Measurements from ENCODE around the gene IPP.
"Not testable (repeated sequence)": the region's sequence is repeated elsewhere in the genome, so short reads cannot be mapped to it uniquely, and the experiment has no call there.

Gene IPP

DNA sequence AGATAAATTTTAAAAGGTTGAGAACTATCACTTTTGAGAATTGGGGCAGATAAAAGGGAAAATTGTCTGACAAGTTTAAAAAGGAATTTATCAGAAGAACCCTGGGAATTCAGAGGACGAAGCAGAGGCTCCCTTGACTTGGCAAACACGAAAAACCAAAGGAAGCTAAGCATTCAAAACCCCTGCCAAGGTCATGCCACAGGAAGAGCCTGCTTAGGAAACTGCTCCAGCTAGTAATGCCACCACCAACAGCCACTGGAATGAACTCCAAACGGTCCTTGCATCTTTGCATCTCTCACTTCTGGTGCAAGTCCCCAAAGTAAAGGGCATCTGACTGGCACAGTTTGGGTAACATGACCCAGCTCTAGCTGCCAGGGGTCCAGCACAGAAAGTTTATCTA, 71.3 kb downstream of the IPP start:
- DNase-seq = no peak

DNA sequence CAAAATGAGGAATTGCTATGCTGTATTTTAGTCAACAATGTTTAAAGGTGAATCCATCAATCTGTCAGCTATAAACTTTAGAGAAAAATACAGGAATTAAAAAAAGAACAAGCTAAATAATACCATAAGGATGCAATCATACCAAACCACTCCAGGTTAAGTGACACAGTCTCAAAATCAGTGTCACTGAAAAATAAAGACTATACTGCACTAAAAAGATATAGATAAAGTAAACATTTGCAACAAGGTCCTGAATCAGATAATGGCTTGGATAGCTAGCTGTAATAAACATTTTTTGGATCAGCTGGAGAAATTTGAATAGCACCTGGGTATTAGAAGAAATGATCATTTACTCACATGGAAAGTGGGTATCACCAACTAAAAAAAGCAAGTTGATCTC, 72.0 kb downstream of the IPP start:
- DNase-seq = no peak

DNA sequence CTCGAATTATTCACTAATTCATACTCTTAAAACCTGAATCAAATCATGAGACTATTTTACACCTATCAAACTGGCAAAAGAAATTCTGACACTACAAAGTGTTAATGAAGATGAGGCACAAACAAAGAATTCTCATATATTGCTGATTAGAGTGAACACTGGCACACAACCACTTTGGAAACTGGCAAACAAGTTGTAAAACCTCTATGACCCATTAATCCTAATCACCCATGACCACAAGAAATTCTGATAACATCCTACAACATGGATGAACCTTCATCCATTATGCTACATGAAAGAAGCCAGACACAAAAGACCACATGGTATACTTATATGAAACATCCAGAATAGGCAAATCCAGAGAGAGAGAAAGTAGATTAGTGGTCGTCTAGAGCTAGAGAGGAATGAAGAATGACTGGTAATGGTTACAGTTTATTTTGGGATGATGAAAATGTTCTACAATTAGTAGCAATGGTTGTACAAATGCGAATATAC, 72.7 kb downstream of the IPP start:
- DNase-seq = no peak

DNA sequence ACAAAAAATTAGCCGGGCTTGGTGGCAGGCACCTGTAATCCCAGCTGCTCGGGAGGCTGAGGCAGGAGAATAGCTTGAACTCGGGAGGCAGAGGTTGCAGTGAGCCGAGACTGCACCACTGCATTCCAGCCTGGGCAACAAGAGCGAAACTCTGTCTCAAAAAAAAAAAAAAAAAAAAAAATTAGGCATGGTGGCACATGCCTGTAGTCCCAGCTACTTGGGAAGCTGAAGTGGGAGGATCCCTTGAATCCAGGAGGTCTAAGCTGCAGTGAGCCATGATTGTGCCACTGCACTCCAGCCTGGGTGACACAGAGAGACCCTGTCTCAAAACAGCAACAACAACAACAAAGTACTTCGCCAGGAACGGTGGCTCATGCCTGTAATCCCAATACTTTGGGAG, 73.9 kb downstream of the IPP start:
- not testable (repeated sequence) for DNase-seq

DNA sequence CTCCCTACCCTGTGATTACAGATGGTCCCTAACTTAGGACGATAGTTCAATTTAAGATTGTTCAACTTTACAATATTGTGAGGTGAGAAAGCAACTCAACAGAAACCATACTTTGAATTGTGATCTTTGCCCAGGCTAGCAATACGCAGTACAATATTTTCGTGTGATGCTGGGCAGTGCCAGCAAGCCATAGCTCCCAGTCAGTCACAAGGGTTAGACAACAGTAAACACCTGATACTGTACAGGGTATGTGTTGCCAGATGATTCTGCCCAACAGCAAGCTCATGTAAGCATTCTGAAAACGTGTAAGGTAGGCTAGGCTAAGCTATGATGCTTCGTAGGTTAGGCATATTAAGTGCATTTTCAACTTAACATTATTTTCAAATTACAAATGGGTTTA, 76.0 kb downstream of the IPP start:
- no peak for DNase-seq

DNA sequence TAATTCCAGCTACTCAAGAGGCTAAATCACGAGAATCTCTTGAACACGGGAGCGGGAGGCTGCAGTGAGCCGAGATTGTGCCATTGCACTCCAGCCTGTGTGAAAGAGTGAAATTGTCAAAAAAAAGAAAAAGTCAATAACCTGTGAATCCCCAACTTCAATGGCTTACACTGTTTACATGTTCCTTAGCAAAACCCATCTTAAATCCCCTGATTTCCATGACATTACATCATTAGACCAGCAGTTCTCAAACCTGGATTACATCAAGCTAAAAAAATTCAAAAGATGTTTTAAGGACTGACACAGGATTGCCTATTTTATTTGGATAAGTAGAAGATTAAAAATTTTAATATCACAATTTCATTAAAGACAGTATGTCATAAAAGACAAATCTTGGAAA, 76.5 kb downstream of the IPP start:
- no peak for DNase-seq

GRCh38 chr1:45669859-45670655, 80.4 kb downstream of the IPP start:
- DNase-seq = no peak

- no peak for DNase-seq
Measured at GRCh38 chr1:45669379-45669778, 81.1 kb downstream of the IPP start.

DNA sequence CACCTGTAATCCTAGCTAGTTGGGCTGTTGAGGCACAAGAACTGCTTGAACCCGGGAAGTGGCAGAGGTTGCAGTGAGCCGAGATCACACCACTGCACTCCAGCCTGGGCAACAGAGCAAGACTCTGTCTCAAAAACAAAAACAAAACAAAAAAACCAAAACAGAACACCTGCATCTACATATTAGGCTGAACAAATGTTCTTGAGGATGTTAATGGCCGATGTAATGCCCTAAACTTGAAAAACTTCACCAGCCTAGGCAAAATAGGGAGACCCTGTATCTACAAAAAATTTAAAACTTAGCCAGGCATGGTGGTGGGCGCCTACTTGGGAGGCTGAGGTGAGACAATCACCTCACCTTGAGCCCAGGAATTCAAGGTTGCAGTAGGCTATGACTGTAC, 81.9 kb downstream of the IPP start:
- no peak for DNase-seq

DNA sequence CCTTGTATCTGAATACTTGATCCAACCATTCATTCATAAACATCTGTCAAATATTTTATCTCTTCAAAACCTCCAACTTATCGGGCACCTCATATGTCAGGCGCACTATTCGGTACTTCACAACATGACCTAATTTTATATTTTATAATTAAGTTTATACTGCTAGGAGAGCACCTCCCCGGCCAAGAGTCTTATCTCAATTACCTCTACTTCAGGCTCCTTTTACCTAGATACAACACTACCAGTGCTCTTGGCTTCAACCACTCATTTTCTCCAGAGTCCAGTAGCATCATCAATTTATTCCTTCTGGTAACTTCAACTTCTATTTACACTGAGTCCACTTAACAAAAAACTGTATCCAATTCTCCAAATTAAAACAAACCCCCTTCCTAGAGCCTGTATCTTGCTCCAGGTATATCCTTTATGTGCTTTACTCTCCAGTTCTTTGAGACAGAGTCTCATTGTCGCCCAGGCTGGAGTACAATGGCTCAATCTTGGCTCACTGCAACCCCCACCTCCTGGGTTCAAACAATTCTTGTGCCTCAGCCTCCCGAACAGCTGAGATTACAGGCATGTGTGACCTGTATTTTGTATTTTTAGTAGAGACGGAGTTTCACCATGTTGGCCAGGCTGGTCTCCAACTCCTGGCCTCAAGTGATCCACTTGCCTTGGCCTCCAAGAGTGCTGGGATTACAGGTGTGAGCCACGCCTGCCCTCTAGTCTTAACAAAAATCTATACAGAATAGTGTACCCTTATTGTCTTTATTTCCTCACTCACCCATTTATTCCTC, 82.9 kb downstream of the IPP start:
- DNase-seq = no peak

GRCh38 chr1:45666836-45667235, 83.6 kb downstream of the IPP start:
- no peak for DNase-seq

GRCh38 chr1:45660336-45660735, 90.1 kb downstream of the IPP start:
- no peak for DNase-seq

- DNase-seq = no peak
Measured at GRCh38 chr1:45659222-45659621, 91.2 kb downstream of the IPP start.

DNA sequence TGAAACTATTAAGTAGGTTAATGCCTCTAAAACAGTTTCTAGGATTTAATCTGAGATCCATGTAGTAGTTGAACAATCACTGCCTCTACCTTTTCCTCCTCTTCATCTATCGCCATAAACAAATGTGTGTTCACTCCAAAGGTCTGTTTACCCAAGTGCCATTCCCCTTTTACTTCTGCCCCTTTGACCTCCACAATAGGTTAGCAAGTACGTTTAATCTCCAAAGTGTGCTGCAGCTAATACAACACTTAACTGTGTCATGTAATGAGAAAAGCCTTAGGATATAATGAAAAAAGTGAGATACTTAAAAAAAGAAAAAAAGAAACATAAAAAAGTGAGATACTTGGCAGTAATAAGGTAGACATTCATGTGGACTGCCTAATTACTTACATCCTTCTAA, 92.3 kb downstream of the IPP start:
- DNase-seq = no peak

DNA sequence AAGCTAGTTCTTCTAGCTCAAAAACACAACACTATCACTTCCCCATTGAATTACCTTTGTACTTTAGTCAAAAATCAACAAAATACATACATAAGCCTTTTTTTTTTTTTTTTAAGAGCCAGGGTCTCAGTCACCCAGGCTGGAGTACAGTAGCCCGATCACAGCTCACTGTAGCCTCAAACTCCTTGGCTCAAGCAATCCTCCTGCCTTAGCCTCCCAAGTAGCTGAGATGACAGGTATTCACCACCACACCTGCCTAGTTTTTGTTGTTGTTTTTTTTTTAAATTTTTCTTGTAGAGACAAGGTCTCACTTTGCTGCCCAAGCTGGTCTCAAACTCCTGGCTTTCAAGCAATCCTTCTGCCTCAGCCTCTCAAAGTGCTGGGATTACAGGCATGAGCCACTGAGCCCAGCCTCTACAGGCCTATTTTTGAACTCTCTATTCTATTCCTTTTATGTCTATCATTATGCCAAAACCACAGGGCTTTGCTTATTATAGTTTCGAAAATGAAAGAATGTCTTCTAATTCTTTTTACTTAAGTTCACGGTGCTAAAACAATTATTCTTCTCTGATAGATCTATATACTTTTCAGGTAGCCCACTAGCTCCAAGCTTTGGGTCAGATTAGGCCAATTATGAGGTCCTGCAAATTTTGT, 93.8 kb downstream of the IPP start:
- no peak for DNase-seq

DNA sequence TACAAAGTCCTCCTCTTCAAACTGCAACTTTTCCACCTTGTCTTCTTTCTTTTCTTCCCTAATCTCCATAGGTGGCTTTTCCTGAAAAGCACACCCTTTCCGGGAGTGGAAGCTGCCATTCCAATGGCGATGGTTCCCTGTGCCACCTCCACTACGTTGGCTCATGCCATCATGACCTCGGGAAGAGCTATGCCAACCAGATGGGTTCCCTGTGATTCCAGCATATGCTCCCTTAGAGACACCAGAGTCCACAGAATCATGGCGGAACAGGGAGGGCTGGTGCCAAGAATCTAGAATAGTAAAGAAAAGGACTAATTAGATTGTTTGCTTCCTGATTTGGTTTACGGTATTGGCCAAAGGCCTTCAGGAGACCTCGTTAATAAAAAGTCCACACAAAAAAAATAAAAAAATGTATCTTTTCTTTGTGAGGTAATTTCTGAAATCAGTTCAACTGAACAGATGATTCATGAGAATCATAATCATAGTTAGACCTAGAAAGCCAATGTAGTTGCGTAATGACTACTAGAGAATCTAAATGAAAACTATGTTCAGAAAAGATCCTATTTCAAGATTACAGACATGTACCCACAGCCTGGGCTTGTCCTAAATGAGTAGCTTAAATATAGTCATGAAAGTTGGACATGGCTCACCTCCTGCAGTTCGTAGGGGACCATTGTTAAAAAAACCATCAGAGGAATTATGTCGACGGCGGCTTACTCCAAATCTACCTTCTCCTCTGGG, 95.7 kb downstream of the IPP start:
- no peak for DNase-seq

Data from AML-193 (cell line).